ENCODE results near the gene DUSP23. TPM values are rescaled to one million over a fixed set of nuclear protein-coding genes. Genes with fewer than 3 reads are reported as not detected.
A peak's percentile ranks its signal among the peaks of the same experiment; 100 is the strongest.

Gene DUSP23
- total RNA-seq, 1 experiment from 2014 or later, result 35.8 TPM

GRCh38 chr1:159775716-159776115 lies 5.0 kb upstream of the DUSP23 start:
- ATAC-seq (no peak), DNase-seq (ENCODE audit: low read depth, low spot score) (no peak)
- H3K36me3 ChIP-seq (ENCODE audit: control insufficient read depth in 1 of 2, insufficient read depth in 2 of 2, low read length in 2 of 2), result no peaks in the 10 kb centered on the region
- TF ChIP-seq, protein P1, sequence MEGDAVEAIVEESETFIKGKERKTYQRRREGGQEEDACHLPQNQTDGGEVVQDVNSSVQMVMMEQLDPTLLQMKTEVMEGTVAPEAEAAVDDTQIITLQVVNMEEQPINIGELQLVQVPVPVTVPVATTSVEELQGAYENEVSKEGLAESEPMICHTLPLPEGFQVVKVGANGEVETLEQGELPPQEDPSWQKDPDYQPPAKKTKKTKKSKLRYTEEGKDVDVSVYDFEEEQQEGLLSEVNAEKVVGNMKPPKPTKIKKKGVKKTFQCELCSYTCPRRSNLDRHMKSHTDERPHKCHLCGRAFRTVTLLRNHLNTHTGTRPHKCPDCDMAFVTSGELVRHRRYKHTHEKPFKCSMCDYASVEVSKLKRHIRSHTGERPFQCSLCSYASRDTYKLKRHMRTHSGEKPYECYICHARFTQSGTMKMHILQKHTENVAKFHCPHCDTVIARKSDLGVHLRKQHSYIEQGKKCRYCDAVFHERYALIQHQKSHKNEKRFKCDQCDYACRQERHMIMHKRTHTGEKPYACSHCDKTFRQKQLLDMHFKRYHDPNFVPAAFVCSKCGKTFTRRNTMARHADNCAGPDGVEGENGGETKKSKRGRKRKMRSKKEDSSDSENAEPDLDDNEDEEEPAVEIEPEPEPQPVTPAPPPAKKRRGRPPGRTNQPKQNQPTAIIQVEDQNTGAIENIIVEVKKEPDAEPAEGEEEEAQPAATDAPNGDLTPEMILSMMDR (IDR thresholded peaks at IDR 0.05 in 2 of 3, conservative IDR thresholded peaks at IDR 0.05 in 1 of 3; ENCODE audit: borderline replicate concordance in 1 of 3, insufficient read depth in 1 of 3, low read depth in 2 of 3, low read length in 2 of 3), result 0 out of 6 replicates have a peak, but pooled peaks of 1 of the 3 experiments have one; percentile 4
- TF ChIP-seq SRF (IDR thresholded peaks at IDR 0.05; ENCODE audit: low read depth), result no peak
- 0 out of 2 replicates have a peak, but pooled peaks have one; percentile 20 for TF ChIP-seq RAD21 (IDR thresholded peaks at IDR 0.05; ENCODE audit: low read depth)
- ChIA-PET POLR2A (no interaction called here), CTCF (interaction anchor here (0.6 to 3.0 kb wide), 5 partner anchors 23 to 561 kb away, joined by 3 to 10 read pairs (median 5); no protein-coding TSS in a partner anchor), RAD21 (ENCODE audit: low non-redundant PET in 1 of 2, low total read pairs in 2 of 2, uncharacterized antibody in 2 of 2, unreplicated experiment in 2 of 2) (no interaction called here)
- H3K4me1 ChIP-seq (ENCODE audit: control insufficient read depth in 1 of 2, insufficient read depth in 2 of 2, low read length in 2 of 2), result peaks cover 3 to 8% of the 10 kb centered on the region in 2 experiments; a peak in 2 of 4 replicates
- intact Hi-C loops (cut with micrococcal nuclease), result no loop called here
- no peaks in the 10 kb centered on the region for H4K20me1 ChIP-seq (ENCODE audit: insufficient read depth)
- peaks cover 12% of the 10 kb centered on the region; the same call in 1 of the 2 replicates for H3K27me3 ChIP-seq (ENCODE audit: insufficient read depth, low read length)
- H3K27ac ChIP-seq (ENCODE audit: low read depth, low read length), result no peak overlapping the region
- H3K9me3 ChIP-seq (ENCODE audit: control insufficient read depth in 1 of 2, insufficient read depth in 1 of 2, low read depth in 1 of 2, low read length in 2 of 2), result no peaks in the 10 kb centered on the region
- H3K9ac ChIP-seq (ENCODE audit: low read length), result no peak overlapping the region
- no peaks in the 10 kb centered on the region for H3K9me2 ChIP-seq (ENCODE audit: insufficient read depth)
- no peak overlapping the region for H3K4me2 ChIP-seq (ENCODE audit: low read length)
- H3K4me3 ChIP-seq (replicated peaks in 1 of 2; ENCODE audit: low read depth in 1 of 2, low read length in 2 of 2), result no peak overlapping the region
- H2AFZ ChIP-seq (ENCODE audit: low read depth, low read length, poor library complexity, severe bottlenecking), result no peak overlapping the region
- no peaks in the 10 kb centered on the region for H3K79me2 ChIP-seq (ENCODE audit: insufficient read depth, low read length)
- BruUV-seq (replicated peaks), result no TSS peak

DNA sequence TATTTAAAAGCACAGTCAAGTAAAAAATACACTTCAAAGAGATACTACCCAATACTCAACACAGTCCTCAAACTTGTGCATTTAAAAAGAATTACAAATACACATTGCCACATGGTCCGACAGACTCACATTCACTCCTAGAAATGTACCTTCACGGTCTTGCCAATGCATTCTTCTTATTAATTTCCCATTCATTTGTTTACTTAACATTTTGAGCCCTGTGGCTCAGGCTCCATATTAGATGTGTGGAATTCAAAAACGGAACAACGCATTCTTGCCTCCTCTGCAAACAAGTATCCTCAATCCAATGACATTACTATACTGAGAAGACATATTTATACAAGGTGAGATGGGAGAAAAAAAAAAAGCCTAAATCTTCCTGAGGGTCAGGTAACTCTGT lies 2.5 kb upstream of the DUSP23 start:
- POLR2A ChIA-PET, result no interaction called here
- RAD21 ChIA-PET (ENCODE audit: low non-redundant PET in 1 of 2, low total read pairs in 2 of 2, uncharacterized antibody in 2 of 2, unreplicated experiment in 2 of 2), result no interaction called here
- CTCF ChIA-PET, result interaction anchor here (0.9 to 3.0 kb wide), 2 partner anchors 112 to 229 kb away, joined by 3 to 10 read pairs; no protein-coding TSS in a partner anchor
- TF ChIP-seq SRF (IDR thresholded peaks at IDR 0.05; ENCODE audit: low read depth) (no peak), CBX3 (IDR thresholded peaks at IDR 0.05; ENCODE audit: low read depth) (no peak), FOSL1 (IDR thresholded peaks at IDR 0.05; ENCODE audit: low read depth) (no peak), SP1 (IDR thresholded peaks at IDR 0.05; ENCODE audit: low read depth) (no peak), SIN3A (IDR thresholded peaks at IDR 0.05; ENCODE audit: low read depth) (no peak), ZBTB33 (IDR thresholded peaks at IDR 0.05; ENCODE audit: extremely low read depth, insufficient replicate concordance, low read length) (no peak), YY1 (IDR thresholded peaks at IDR 0.05; ENCODE audit: extremely low read depth, insufficient replicate concordance, low read depth, low read length) (no peak)
- TF ChIP-seq, protein P2, sequence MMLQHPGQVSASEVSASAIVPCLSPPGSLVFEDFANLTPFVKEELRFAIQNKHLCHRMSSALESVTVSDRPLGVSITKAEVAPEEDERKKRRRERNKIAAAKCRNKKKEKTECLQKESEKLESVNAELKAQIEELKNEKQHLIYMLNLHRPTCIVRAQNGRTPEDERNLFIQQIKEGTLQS (IDR thresholded peaks at IDR 0.05), result no peak
- TF ChIP-seq, protein P1 (IDR thresholded peaks at IDR 0.05 in 2 of 3, conservative IDR thresholded peaks at IDR 0.05 in 1 of 3; ENCODE audit: borderline replicate concordance in 1 of 3, insufficient read depth in 1 of 3, low read depth in 2 of 3, low read length in 2 of 3), result no peak

More for the DNA sequence above, 2.5 kb upstream of the DUSP23 start:
- Histone ChIP-seq H3K79me2 (ENCODE audit: insufficient read depth, low read length) (no peaks in the 10 kb centered on the region), H4K20me1 (ENCODE audit: insufficient read depth) (no peaks in the 10 kb centered on the region), H3K9me3 (ENCODE audit: control insufficient read depth in 1 of 2, insufficient read depth in 1 of 2, low read depth in 1 of 2, low read length in 2 of 2) (no peaks in the 10 kb centered on the region), H3K9me2 (ENCODE audit: insufficient read depth) (no peaks in the 10 kb centered on the region), H3K9ac (ENCODE audit: low read length) (no peak overlapping the region), H3K4me2 (ENCODE audit: low read length) (no peak overlapping the region), H3K4me3 (replicated peaks in 1 of 2; ENCODE audit: low read depth in 1 of 2, low read length in 2 of 2) (no peak overlapping the region), H3K4me1 (ENCODE audit: control insufficient read depth in 1 of 2, insufficient read depth in 2 of 2, low read length in 2 of 2) (peaks cover 3 to 21% of the 10 kb centered on the region in 2 experiments; a peak in 2 of 4 replicates), H3K27ac (ENCODE audit: low read depth, low read length) (no peak overlapping the region), H3K36me3 (ENCODE audit: control insufficient read depth in 1 of 2, insufficient read depth in 2 of 2, low read length in 2 of 2) (no peaks in the 10 kb centered on the region), H2AFZ (ENCODE audit: low read depth, low read length, poor library complexity, severe bottlenecking) (no peak overlapping the region), H3K27me3 (ENCODE audit: insufficient read depth, low read length) (no peaks in the 10 kb centered on the region)
- BruUV-seq (replicated peaks), result no TSS peak
- intact Hi-C loops (cut with micrococcal nuclease), result no loop called here
- DNase-seq (ENCODE audit: low read depth, low spot score) (no peak), ATAC-seq (no peak)
